Activated B cell treated with CpG ODN at 0.5 μM for 24 hours (primary cell): ENCODE measurements around the gene SH3TC1. TPM values are rescaled to one million over a fixed set of nuclear protein-coding genes. Genes with fewer than 3 reads are reported as not detected.
A peak's percentile ranks its signal among the peaks of the same experiment; 100 is the strongest.

Source experiments
- ATAC-seq: fragments of 200-7000 bp; cut with Tn5 transposase; one replicate; pipeline ENCODE4 v1.10.0; 2021; ENCODE audit warnings: low read depth, mild to moderate bottlenecking, moderate library complexity
- CTCF ChIA-PET: fragments of 350-600 bp; sonication (Branson Sonifier 250); formaldehyde crosslinking; loops from one replicate; lab custom pipeline; 2021; ENCODE audit warnings: antibody characterized with exemption; lab: Charles Lee
- POLR2A ChIA-PET: fragments of 350-600 bp; sonication (Branson Sonifier 250); formaldehyde crosslinking; loops from one replicate; lab custom pipeline; 2021; ENCODE audit warnings: antibody characterized with exemption; lab: Charles Lee
- DNase-seq: peaks from one replicate; pipeline ENCODE4 v3.0.0; 2022
- H3K27ac Mint-ChIP-seq: one replicate; pipeline ENCODE4 v1.8.0; 2020; ENCODE audit warnings: mixed read lengths
- H3K27me3 Mint-ChIP-seq: one replicate; pipeline ENCODE4 v1.8.0; 2021; ENCODE audit warnings: mixed read lengths
- H3K36me3 Mint-ChIP-seq: one replicate; pipeline ENCODE4 v1.8.0; 2021; ENCODE audit warnings: low read depth, mixed read lengths
- H3K4me1 Mint-ChIP-seq: one replicate; pipeline ENCODE4 v1.8.0; 2021; ENCODE audit warnings: mixed read lengths
- H3K4me3 Mint-ChIP-seq: one replicate; pipeline ENCODE4 v1.8.0; 2020; ENCODE audit warnings: mild to moderate bottlenecking, mixed read lengths
- H3K9me3 Mint-ChIP-seq: one replicate; pipeline ENCODE4 v1.8.0; 2020; ENCODE audit warnings: mixed read lengths
- intact Hi-C: fragments of 100-400 bp; cut with micrococcal nuclease; formaldehyde crosslinking; loops from one replicate; pipeline ENCODE4 v1.15.1; 2024
- total RNA-seq: library from RNA; stranded (reverse); gene quantifications from 2 replicates; pipeline ENCODE4 v1.2.3, GENCODE V29; 2022
- TF ChIP-seq, protein P1 (sequence below): fragments of 200-600 bp; IDR thresholded peaks from one replicate; pipeline ENCODE4 v1.8.0; 2022; ENCODE audit warnings: antibody characterized with exemption, mild to moderate bottlenecking

SH3TC1 gene
- total RNA-seq, 1 donor from 2014 or later: 135 TPM

DNA sequence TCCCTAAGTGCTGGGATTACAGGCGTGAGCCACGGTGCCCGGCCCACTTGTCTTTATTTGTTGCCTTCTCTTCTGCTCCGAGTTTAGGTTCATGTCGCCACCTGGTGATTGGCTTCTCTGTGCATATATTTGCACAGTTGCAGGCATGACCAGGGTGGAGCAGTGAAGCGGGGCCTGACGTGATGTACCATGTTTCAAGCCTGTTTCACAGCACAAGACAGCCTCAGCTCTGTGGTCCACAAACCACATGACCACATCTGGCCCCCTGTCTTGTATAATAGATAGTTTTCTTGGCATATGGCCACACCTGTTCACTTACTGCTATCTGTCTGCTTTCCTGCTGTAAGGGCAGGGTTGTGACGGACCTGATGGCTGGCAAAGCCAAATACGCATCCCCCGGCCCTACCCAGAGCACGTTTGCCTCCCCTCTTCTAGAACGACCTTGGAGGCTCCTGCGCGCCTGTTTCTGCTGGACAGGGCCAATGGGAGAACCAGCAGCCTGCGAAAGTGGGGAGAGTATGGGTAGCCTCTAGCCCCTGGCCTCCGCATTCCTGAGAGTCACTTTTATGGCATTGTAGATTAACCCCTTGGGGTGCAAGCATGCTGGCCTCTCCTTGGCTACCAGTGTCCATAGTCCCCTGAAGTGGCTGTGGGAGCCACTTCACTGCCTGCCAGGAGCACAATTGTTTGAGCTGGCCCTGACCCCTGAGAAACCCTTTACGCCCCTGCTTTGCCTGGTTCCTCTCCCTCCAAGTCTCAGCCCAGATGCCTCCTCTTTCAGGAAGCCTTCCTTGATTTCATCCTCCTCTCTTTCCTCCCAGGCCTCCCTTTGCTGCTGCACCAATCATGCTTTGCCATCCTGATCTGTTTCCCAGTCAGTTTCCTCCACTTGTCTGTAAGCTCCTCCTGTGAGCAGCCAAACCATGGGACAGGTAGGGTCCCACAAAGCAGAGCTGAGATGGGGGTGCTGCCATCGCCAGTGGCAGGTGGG lies 6.0 kb upstream of the SH3TC1 start:
- Mint-ChIP-seq H3K36me3 (no peaks in the 10 kb centered on the region), H3K27me3 (peaks cover 2% of the 10 kb centered on the region), H3K4me3 (peak overlapping the region; percentile 20), H3K27ac (peak overlapping the region; percentile 69), H3K9me3 (no peaks in the 10 kb centered on the region), H3K4me1 (peaks cover 36% of the 10 kb centered on the region)
- CTCF ChIA-PET: interaction anchor here (1.3 to 5.3 kb wide), 7 partner anchors 13 to 390 kb away, joined by 3 to 61 read pairs (median 7); no protein-coding TSS in a partner anchor
- ATAC-seq: peak; percentile 99
- peak; percentile 52 for DNase-seq
- TF ChIP-seq, protein P1, sequence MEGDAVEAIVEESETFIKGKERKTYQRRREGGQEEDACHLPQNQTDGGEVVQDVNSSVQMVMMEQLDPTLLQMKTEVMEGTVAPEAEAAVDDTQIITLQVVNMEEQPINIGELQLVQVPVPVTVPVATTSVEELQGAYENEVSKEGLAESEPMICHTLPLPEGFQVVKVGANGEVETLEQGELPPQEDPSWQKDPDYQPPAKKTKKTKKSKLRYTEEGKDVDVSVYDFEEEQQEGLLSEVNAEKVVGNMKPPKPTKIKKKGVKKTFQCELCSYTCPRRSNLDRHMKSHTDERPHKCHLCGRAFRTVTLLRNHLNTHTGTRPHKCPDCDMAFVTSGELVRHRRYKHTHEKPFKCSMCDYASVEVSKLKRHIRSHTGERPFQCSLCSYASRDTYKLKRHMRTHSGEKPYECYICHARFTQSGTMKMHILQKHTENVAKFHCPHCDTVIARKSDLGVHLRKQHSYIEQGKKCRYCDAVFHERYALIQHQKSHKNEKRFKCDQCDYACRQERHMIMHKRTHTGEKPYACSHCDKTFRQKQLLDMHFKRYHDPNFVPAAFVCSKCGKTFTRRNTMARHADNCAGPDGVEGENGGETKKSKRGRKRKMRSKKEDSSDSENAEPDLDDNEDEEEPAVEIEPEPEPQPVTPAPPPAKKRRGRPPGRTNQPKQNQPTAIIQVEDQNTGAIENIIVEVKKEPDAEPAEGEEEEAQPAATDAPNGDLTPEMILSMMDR: no peak
- intact Hi-C loops: loop anchor here (1.0 kb wide), 5 partner anchors 8 to 35 kb away; partner anchors contain the start of gene ABLIM2
- POLR2A ChIA-PET: interaction anchor here (0.6 to 3.6 kb wide), 6 partner anchors 9 to 236 kb away, joined by 3 to 23 read pairs (median 7); partner anchors contain the start of gene ABLIM2

DNA sequence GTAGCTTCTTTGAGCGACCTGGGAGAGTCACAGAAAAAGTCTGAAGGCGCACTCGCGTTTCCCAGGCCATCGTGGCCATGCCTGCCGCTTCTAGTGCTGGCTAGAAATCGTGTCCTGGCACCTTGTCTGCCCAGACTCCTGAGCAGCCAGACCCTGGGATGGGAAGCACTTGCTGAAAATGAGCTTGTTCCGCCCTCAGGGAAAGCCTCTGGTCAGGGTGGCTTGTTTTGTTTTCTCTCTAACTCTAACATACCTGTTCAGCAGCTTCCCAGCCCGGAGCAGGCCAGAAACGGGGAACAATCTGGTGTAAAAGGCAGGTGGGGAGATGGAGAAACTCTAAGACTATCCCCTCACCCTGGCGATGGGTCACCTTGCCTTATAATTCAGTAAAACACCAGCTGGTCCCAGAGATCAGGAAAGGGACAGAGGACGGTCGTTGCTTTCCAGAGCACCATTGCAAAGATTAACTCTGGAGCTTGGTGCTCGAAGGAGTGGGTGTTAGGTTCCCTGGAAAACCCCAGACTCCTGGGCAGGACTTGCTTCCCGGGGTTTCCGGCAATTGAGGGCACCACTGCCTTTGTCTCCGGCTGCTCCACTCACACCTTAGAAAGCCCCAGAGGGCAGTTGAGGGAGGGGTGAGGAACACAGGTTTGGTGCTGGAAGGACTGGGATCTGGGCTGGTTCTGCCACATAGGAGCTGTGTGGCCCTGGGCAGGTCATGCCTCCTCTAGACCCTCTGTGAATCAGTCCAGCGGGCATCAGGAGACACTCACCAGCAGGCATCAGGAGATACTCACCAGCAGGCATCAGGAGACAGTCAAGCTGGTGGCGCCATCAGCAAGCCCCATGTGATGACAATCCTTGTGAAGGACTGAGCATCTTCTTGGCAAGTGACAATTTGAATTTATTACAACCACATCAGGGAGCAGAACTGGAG lies 4.5 kb upstream of the SH3TC1 start:
- DNase-seq (no peak), ATAC-seq (no peak)
- Mint-ChIP-seq H3K36me3 (peaks cover 2% of the 10 kb centered on the region), H3K27me3 (peaks cover 2% of the 10 kb centered on the region), H3K27ac (peak overlapping the region; percentile 24), H3K4me1 (peaks cover 49% of the 10 kb centered on the region), H3K4me3 (no peak overlapping the region), H3K9me3 (no peaks in the 10 kb centered on the region)
- TF ChIP-seq, protein P1: no peak
- ChIA-PET CTCF (interaction anchor here (1.7 to 5.3 kb wide), 3 partner anchors 15 to 391 kb away, joined by 3 to 61 read pairs (median 29); no protein-coding TSS in a partner anchor), POLR2A (interaction anchor here (0.7 to 1.1 kb wide), 3 partner anchors 9 to 34 kb away, joined by 3 to 8 read pairs (median 3); no protein-coding TSS in a partner anchor)
- intact Hi-C loops: no loop called here

DNA sequence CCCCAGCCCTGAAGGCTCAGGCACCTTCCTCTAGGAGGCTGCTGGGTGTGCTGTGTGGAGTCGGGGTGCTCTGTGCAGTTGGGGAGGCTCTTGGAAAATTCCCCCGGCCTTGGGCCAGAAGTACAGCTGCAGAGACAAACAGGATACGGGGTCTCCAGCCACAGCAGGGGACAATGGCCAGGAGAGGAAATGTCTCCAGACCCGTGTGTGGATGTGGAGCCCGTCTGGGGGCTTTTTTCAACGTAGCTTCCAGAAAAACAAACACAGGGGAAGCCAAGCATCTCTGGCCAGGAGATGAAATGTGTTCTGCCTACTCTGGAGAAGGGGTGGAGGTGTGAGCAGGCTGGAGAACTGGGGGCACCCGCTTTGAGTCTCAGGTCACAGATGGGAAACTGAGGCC lies 3.7 kb upstream of the SH3TC1 start:
- Mint-ChIP-seq H3K4me3 (no peak overlapping the region), H3K27ac (no peak overlapping the region), H3K4me1 (peaks cover 50% of the 10 kb centered on the region), H3K9me3 (no peaks in the 10 kb centered on the region), H3K27me3 (no peaks in the 10 kb centered on the region), H3K36me3 (peaks cover 5% of the 10 kb centered on the region)
- CTCF ChIA-PET: interaction anchor here (5.3 kb wide), 1 partner anchor 19 kb away, joined by 61 read pairs; no protein-coding TSS in a partner anchor
- POLR2A ChIA-PET: no interaction called here
- DNase-seq: no peak
- intact Hi-C loops: no loop called here
- ATAC-seq: no peak
- TF ChIP-seq, protein P1: no peak

DNA sequence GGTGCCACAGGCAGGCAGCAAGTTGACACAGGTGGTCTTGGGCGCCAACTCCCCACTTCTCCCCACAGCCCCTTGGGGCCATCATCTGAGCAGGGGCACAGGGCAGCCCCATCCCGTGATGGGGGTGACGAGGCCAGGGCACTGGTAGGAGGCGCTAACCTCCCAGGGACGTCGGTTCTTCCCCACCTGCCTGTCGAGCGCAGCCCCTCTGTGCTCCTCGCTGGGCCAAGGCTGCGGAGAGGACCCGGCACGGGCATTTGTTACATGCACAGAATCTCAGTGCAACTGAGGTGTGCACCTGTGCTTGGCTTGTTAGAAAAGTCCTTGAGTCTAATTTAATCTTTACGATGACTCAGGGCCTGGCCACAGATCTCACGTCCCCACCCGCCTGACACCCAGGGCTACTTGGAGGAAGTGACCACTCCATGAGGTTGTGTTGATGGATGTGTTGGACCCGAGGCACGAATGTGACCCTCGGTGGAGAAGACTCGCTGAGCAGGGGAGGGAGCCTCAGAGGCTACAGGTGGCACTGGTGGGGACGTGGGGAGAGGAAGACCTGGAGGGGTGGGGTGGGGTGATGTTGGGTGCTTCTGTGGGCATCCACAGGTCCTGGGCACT lies 3.1 kb upstream of the SH3TC1 start:
- Mint-ChIP-seq H3K27me3 (no peaks in the 10 kb centered on the region), H3K9me3 (no peaks in the 10 kb centered on the region), H3K36me3 (peaks cover 5% of the 10 kb centered on the region), H3K4me3 (no peak overlapping the region), H3K27ac (peak overlapping the region; percentile 30), H3K4me1 (peaks cover 53% of the 10 kb centered on the region)
- POLR2A ChIA-PET: no interaction called here
- CTCF ChIA-PET: no interaction called here
- TF ChIP-seq, protein P1: no peak
- ATAC-seq: no peak
- no peak for DNase-seq
- intact Hi-C loops: no loop called here
